Measurements from ENCODE around the gene TSGA10. TPM values are rescaled to one million over a fixed set of nuclear protein-coding genes. Genes with fewer than 3 reads are reported as not detected.

The TSGA10 gene
- total RNA-seq, 2 experiments from 2014 or later: 3.8 to 10.8 TPM

GRCh38 chr2:99127981-99128380 lies 26.8 kb downstream of the TSGA10 start:
- BruUV-seq (replicated peaks): no TSS peak
- no peak for DNase-seq (ENCODE audit: low spot score)
- CTCF ChIA-PET (ENCODE audit: unreplicated experiment): no interaction called here
- no peaks in the 10 kb centered on the region for H3K36me3 ChIP-seq (ENCODE audit: insufficient read depth, low read length)
- H3K4me3 ChIP-seq (ENCODE audit: low read depth, low read length, poor library complexity, severe bottlenecking): no peak overlapping the region
- H3K79me2 ChIP-seq (ENCODE audit: insufficient read depth, low read depth, low read length): no peaks in the 10 kb centered on the region
- POLR2A ChIA-PET: interaction anchor here (0.6 kb wide), 1 partner anchor 304 kb away, joined by 3 read pairs; no protein-coding TSS in a partner anchor
- no peaks in the 10 kb centered on the region for H3K9me2 ChIP-seq (ENCODE audit: insufficient read depth, low read length)
- no peak overlapping the region for H2AFZ ChIP-seq (ENCODE audit: low read length)
- H3K27ac ChIP-seq (ENCODE audit: low read depth, low read length, poor library complexity, severe bottlenecking): no peak overlapping the region
- H3K4me1 ChIP-seq (ENCODE audit: insufficient read depth, low read length, poor library complexity, severe bottlenecking): no peaks in the 10 kb centered on the region
- H3K4me2 ChIP-seq (ENCODE audit: low read length): no peak overlapping the region
- intact Hi-C loops (cut with micrococcal nuclease; ENCODE audit: unreplicated experiment): no loop called here
- H4K20me1 ChIP-seq (ENCODE audit: insufficient read depth, low read length): no peaks in the 10 kb centered on the region
- TF ChIP-seq EZH2phosphoT487 (IDR thresholded peaks at IDR 0.05; ENCODE audit: borderline replicate concordance, low read depth, low read length) (no peak), CTCF (conservative IDR thresholded peaks at IDR 0.05; ENCODE audit: low read length) (no peak)
- H3K9me3 ChIP-seq (ENCODE audit: low read length): no peaks in the 10 kb centered on the region

- Histone ChIP-seq H3K79me2 (ENCODE audit: insufficient read depth, low read depth, low read length) (no peaks in the 10 kb centered on the region), H3K36me3 (ENCODE audit: insufficient read depth, low read length) (no peaks in the 10 kb centered on the region), H4K20me1 (ENCODE audit: insufficient read depth, low read length) (no peaks in the 10 kb centered on the region), H3K4me3 (ENCODE audit: low read depth, low read length, poor library complexity, severe bottlenecking) (no peak overlapping the region), H3K9me2 (ENCODE audit: insufficient read depth, low read length) (no peaks in the 10 kb centered on the region), H3K27ac (ENCODE audit: low read depth, low read length, poor library complexity, severe bottlenecking) (no peak overlapping the region), H2AFZ (ENCODE audit: low read length) (no peak overlapping the region), H3K9me3 (ENCODE audit: low read length) (no peaks in the 10 kb centered on the region), H3K4me1 (ENCODE audit: insufficient read depth, low read length, poor library complexity, severe bottlenecking) (no peaks in the 10 kb centered on the region), H3K4me2 (ENCODE audit: low read length) (no peak overlapping the region)
- TF ChIP-seq CTCF (conservative IDR thresholded peaks at IDR 0.05; ENCODE audit: low read length): no peak
- no peak for TF ChIP-seq EZH2phosphoT487 (IDR thresholded peaks at IDR 0.05; ENCODE audit: borderline replicate concordance, low read depth, low read length)
- ChIA-PET CTCF (ENCODE audit: unreplicated experiment) (no interaction called here), POLR2A (no interaction called here)
- DNase-seq (ENCODE audit: low spot score): no peak
- intact Hi-C loops (cut with micrococcal nuclease; ENCODE audit: unreplicated experiment): no loop called here
- no TSS peak for BruUV-seq (replicated peaks)
Measured at GRCh38 chr2:99112617-99113016, 42.1 kb downstream of the TSGA10 start.

- CTCF ChIA-PET (ENCODE audit: unreplicated experiment): no interaction called here
- no peak overlapping the region for H2AFZ ChIP-seq (ENCODE audit: low read length)
- DNase-seq (ENCODE audit: low spot score): no peak
Measured at GRCh38 chr2:99111945-99112344, 42.8 kb downstream of the TSGA10 start.

More at GRCh38 chr2:99111945-99112344, 42.8 kb downstream of the TSGA10 start:
- H3K4me2 ChIP-seq (ENCODE audit: low read length): no peak overlapping the region
- H4K20me1 ChIP-seq (ENCODE audit: insufficient read depth, low read length): no peaks in the 10 kb centered on the region
- no peaks in the 10 kb centered on the region for H3K9me2 ChIP-seq (ENCODE audit: insufficient read depth, low read length)
- H3K79me2 ChIP-seq (ENCODE audit: insufficient read depth, low read depth, low read length): no peaks in the 10 kb centered on the region
- H3K9me3 ChIP-seq (ENCODE audit: low read length): no peaks in the 10 kb centered on the region
- no TSS peak for BruUV-seq (replicated peaks)
- H3K4me3 ChIP-seq (ENCODE audit: low read depth, low read length, poor library complexity, severe bottlenecking): no peak overlapping the region
- POLR2A ChIA-PET: no interaction called here
- H3K27ac ChIP-seq (ENCODE audit: low read depth, low read length, poor library complexity, severe bottlenecking): no peak overlapping the region
- H3K36me3 ChIP-seq (ENCODE audit: insufficient read depth, low read length): no peaks in the 10 kb centered on the region
- H3K4me1 ChIP-seq (ENCODE audit: insufficient read depth, low read length, poor library complexity, severe bottlenecking): no peaks in the 10 kb centered on the region
- TF ChIP-seq CTCF (conservative IDR thresholded peaks at IDR 0.05; ENCODE audit: low read length) (no peak), EZH2phosphoT487 (IDR thresholded peaks at IDR 0.05; ENCODE audit: borderline replicate concordance, low read depth, low read length) (no peak)
- intact Hi-C loops (cut with micrococcal nuclease; ENCODE audit: unreplicated experiment): no loop called here

Measured in OCI-LY7 (cell line).